ENCODE data around the gene MED13L.

Gene MED13L

GRCh38 chr12:116174904-116175303, 102.6 kb downstream of the MED13L start:
- no peak for DNase-seq

- no peak for DNase-seq
These were observed 103.5 kb downstream of the MED13L start for GRCh38 chr12:116174006-116174405.

DNA sequence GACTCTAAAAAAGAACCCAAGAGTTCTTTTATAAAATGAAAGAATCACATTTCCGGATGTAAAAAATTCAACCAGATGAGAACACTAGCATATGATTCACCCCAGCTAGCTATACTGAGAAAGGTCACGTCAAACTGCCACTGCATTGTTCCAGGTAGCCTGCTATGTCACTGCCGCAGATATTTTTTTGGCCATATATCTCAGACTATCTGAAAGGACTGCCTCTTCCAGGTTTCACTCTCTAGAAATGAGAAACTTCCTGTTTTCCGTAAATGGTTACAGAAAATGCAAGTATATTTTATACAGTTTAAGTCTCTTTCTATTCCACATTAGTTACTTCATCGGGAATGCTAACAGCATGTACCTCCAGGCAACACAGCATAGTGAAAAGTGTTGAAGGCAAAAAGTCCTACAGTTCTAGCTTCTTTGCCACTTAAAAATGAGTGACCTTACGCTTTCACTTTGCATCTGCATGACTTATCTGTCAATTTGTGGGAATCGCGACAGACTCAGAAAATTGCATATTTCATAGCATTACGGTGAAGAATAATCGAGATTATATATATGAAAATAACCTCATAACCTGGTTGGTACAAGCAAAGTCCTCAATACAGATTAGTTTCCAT, 105.2 kb downstream of the MED13L start:
- DNase-seq: no peak

DNA sequence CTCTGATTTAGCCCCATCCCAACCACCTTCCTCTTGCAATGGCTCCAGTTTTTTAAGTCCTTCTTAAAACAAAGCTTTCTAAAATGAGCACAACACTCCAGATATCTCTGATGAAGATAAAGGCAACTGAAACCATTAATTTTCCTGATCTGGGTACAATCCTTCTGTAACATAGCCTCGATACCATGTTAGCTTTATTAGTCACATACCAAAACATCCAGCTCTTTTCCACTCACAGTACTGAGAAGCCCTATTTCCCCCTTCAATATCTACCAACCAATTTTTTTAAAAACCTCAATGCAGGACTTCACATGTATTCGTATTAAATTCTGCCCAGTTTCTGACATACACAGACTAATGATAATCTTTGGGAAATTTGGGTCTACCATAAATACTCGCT, 105.9 kb downstream of the MED13L start:
- DNase-seq: no peak

DNA sequence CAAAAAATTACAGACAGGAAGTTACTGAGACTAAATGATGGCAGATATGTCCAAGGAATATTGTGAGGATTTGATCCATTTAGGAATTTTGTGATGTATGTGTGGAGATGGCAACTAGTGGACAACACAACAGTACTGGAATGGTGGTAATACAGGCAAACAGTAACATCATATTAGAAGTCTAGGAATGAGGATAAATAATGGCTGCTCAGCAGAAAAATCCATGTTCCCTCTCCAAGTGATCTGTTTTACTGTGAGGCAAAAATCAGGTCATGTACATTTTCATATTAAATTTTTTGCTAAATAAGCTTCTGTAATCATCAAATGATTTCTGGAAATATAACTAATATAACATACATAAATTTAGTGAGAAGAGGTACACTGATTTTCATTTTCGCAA, 108.4 kb downstream of the MED13L start:
- no peak for DNase-seq

- DNase-seq: no peak
These were observed 111.2 kb downstream of the MED13L start for GRCh38 chr12:116166306-116166705.

GRCh38 chr12:116165036-116165425, 112.5 kb downstream of the MED13L start:
- DNase-seq: no peak

DNA sequence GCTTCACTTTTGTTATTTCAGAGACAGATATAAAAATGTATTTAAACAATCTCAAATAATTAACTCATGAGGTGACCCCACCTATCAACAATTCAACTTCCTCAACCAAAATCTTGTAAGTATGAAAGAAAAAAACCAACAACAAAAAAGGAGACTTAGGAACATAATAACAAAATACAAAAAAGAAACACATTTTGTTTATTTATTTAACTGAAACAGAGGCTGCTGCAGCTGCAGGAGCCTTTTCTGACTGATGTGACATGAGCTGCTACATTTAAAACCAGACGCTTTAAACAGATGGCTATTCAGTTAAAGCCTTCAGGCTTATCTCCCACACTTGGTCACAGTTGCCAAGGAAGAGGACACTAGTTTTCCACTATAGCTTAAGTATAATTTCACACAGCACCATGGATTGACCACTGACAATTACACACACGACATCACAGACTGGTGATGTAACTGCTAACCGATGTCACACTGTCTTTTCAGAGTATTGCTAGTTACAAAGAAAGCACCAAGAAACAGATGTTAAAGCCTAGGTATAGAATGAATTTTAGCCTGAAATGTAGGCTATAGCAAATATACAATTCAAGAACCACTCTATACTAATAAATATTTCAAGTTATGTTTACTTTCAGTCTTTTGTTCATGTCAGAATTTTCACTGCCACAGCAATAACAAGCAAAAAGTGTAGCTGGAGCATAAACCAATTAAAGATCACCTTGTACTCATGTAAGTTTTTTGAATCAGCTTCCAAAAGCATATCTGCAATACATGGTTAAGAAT, 113.0 kb downstream of the MED13L start:
- no peak for DNase-seq

DNA sequence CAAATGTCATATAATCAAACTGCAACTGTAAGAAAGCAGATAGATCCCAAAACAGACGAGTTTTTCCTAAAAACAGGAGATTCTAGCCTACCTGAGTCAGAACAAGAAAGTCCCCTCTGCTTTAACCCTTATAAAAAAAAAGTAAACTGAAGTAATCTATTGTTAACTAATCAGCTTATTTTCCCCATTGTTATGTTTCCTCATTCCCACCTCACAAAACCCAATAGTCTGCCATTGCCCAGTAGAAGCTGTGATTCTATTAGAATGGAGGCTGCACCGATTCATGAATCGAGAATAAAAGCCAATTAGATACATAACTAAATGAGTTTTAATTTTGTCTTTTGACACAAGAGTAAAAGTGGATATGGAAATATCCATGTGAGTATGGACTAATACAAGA, 115.4 kb downstream of the MED13L start:
- no peak for DNase-seq

DNA sequence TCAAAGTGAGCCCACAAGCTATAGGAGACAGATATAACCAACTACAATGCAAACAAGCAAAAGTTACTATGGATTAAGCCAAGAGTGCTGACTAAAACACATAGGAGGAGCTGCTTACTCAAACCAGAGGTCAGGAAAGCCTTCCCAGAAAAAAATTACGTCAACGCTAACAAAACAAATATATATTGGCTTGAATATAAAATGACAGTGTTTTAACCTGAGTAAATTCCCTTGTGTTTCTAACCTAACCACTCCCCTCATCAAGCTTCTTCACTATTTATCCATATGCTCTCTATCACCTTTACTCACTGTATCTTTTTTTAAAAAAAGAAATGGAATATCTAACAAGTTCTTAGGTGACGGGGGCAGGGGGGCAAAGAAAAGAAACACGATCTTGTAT, 115.9 kb downstream of the MED13L start:
- no peak for DNase-seq

- DNase-seq: no peak
These were observed 116.5 kb downstream of the MED13L start for GRCh38 chr12:116160883-116161458.

DNA sequence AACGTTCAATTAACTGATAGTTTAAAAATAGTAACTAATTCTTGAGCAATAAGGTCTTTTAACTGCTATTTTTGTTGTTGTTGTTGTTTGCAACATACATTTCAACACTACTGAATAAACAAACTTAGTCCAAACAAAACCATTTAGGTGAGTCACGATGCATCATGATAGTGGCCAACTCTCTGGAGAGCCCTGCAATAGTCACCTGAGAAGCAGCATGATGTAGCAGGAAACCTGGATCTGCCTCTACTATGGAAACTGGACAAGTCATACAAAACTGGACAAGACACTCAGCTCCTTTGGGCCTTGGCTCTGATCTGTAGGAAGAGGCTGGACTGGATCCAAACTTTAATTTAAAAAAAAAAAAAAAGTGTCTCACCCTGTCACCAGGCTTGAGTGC, 117.3 kb downstream of the MED13L start:
- no peak for DNase-seq

GRCh38 chr12:116159593-116160200, 117.8 kb downstream of the MED13L start:
- no peak for DNase-seq

DNA sequence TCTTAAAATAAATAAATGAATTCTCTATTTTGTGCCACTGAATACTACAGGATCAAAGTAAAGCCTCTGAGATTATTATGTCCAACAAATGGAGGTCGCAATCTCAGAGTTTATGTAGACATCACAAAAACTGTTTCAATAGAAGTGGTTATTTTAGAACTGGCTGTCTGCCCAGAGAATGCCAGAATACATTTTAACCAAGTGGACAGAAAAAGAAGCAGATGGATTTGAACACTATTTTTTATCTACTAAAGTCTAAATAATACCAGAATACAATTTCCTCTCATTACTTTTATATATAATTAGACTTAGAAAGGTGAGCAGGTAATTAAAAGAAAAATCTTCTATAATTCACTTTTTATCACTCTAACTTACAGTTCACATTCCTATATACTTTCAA, 118.3 kb downstream of the MED13L start:
- peak; percentile 48 for DNase-seq

DNA sequence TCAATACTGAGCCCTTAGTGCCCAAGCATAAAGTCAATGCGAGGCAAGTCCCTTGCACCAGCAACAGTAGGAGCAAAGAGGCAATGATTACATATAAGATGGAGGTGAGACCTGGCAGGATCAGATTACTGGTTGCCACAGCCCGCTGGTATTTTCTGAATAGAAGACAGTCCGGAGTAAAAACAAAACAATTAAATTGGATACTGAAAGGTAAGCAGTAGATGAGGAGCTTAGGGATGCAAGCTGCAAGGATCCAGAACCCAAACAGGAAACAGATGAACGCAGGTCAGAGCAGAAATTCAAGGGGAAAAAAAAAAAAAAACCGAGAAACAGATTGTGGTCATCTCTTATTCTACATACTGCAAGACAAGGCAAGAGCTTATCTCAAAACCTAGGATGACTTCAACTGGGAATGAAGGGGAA, 119.6 kb downstream of the MED13L start:
- peak; percentile 53 for DNase-seq

DNA sequence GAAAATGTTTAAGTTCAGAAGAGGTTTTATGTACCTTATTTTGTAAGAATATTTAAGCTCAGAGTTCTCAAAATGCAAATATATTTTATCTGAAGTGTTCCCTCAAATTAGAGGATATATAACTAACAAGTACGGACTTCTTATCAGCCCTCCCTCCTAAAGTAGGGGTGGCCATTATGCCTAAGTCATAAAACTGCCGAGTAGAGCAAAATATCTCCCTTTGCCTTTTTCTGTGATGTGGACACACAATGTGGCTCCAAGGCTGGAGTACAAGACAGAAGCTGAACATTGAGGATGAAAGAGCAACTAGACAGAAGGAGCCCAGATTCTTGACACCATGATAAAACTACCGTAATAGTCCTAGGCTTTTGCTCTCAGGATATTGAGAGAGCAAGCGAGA, 120.9 kb downstream of the MED13L start:
- no peak for DNase-seq

GRCh38 chr12:116155383-116155782, 122.1 kb downstream of the MED13L start:
- DNase-seq: no peak

- no peak for DNase-seq
These were observed 123.5 kb downstream of the MED13L start for GRCh38 chr12:116153983-116154382.

- DNase-seq: no peak
These were observed 124.4 kb downstream of the MED13L start for GRCh38 chr12:116153113-116153512.

GRCh38 chr12:116152268-116152667, 125.2 kb downstream of the MED13L start:
- DNase-seq: no peak

DNA sequence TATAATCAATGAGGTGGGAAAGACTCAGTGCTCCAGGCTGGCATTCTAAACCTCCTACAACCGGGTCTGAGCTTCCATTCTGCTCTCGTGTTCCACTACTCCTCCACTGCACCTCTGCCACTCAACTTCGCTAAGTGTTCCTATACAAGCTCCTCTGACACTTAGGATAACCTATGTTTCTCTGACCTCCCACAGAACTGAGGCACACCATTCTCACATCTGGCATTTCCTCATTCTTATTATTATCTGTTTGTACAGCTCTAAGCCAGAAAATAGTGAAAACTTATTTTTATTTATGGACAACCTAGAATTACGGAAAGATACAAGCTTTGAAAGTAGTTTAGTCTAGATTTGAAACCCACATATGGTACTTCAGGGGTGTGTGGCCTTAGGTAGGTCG, 127.0 kb downstream of the MED13L start:
- no peak for DNase-seq

GRCh38 chr12:116150001-116150400, 127.5 kb downstream of the MED13L start:
- no peak for DNase-seq

GRCh38 chr12:116148844-116149243, 128.6 kb downstream of the MED13L start:
- DNase-seq: no peak

- no peak for DNase-seq
These were observed 131.1 kb downstream of the MED13L start for GRCh38 chr12:116146386-116146785.

All from COR-L47 (cell line).